ENCODE data around the gene EDN2.

- TF ChIP-seq CTCF (IDR thresholded peaks at IDR 0.05) (no peak), POLR2AphosphoS5 (IDR thresholded peaks at IDR 0.05) (no peak), POLR2A (IDR thresholded peaks at IDR 0.05) (no peak), EP300 (IDR thresholded peaks at IDR 0.05) (no peak)
Measured at GRCh38 chr1:41475859-41476567, 8.5 kb downstream of the EDN2 start.

All from gastroesophageal sphincter (tissue), 3 donors.